NCI-H2171 (cell line): Measurements from ENCODE around the gene PIPOX.

Source experiments
- DNase-seq: peaks from one replicate; lab custom pipeline; 2025; lab: John Stamatoyannopoulos, UW

PIPOX gene

DNA sequence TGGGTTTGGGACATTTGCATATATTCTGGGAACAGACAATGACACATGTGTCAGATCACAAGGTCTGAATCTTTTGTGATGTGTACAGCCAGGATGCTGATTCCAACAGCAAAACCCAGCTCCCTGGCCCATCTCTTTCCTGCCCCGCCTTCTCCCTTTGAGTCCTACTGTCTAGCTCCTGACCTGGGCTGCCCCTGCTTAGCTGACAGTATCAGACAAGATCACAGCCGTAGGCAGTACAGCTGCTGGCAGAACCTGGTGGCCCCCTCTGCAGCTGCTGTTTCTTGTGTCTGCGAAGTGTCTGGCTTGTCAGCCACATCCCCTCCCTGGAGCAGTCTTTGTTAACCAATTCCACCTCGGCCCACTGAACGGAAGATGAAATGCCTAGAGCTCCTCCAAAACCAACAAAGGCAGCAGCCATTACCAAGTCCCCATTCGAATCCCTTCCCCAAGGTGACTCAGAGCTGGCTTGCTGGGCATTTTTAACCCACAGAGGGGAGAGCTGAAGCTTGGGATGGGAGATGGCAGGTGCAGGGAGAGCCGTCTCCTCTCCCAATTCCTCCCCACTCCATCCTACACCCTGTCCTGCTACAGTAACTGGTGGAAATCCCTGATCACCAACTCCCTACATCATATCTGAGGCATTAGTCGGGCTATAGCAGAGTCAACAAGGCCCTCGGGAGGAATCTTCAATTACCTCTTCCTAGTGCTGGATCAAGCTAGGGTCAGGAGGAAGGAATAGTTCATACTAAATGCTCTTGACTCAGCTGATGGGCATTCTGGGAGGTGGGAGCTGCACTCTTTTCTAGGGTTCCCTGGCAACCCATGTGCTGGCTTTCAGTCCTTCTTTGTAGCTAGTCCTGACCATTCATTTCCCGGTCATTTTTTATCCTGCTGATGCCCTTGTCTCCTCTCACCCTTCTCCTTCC is 5.8 kb downstream of the PIPOX start:
- peak; percentile 66 for DNase-seq

DNA sequence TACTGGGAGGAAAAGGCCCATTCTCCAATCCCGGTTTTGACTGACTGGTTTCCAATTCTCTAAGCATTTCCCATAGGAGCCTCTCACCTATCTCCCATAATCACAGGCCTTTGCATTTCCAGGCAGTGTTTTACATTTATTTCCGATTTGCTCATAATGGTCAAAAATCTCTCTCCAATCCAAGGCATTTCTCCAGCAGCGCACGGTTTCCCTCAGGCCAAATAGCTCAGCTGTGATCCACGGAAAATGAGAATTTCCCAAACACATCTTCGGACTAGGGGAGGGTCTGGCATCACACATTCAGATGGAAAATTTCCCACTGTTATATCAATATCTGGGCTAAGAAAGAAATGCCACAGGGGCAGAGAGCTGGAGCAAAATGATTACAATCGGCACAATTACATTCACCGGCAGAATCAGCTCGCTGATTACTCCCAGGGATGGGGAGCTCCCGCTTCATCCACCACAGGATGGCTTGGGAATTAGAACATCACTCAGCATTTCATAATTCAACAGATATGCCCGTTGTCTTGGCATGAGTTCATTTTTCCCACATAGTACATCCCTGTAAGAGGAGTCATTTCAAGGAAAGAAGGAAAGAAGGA is 6.7 kb downstream of the PIPOX start:
- DNase-seq = no peak

DNA sequence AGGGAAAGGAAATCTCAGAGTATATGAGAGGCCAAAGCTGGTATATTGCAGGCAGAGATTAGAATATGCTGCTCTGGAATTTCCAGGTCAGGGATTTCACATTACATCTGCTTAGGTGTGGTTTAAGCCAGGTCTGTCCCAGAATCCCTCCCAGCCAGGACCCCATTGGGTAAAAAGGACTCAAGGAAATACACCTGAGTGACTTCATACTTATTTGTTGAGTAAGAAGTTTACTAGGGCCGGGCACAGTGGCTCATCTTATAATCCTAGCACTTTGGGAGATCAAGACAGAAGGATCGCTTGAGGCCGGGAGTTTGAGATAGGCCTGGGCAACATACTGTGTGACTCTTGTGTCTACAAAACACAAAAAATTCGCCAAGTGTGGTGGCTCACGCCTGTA is 7.2 kb downstream of the PIPOX start:
- DNase-seq = no peak

DNA sequence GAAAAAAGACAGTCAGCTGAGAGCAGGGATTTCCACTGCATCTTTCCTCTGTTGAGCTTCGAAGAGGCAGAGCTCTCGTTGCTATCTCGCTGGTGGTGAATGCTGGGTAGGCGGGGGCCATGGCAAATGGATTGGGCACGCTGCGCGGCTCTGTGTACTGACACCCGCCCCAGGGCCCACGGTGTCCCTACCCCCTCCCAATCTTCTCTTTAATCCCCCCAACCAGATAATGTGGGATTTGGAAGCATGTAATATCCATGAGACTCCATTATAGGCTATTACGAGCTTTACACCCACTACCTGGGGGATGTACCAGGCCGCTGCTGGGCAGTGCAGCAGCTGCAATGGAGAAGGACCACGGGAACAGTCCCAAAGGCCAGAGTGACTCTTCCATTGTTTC is 8.3 kb downstream of the PIPOX start:
- DNase-seq = no peak

DNA sequence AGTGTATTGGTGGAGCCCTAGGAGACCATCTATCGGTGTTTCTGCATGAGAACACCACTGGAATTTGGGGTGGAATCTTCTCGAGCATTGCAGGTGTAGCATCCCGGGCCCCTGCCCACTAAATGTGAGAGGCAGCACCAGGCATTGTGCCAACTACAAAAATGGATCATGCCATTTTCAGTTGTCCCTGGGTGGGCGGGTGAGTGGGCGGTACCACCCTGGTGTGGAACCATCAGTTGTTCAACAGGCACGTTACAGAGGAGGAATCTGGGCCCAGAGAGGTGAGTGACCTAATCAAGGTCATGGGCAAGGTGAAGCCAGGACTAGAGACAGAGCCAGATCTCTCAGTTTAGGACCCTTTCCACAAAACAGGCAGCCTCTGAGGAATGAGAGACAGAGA is 8.8 kb downstream of the PIPOX start:
- DNase-seq = no peak

DNA sequence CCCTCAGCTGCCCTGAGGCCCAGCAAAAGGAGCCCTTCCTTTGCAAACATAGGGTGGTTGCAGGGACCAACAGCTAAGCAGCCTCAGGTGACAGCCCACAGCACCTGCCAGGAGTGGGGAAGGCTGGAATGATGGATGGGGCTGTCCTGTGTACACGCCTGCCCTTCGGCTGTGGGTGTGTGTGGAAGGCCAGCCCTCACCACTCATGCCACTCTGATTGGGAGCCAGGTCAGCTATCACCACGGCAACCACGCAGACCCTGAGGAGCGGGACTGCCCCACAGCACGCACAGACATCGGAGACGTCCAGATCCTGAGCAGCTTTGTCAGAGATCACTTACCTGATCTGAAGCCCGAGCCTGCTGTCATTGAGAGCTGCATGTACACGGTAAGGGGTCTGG is 11.9 kb downstream of the PIPOX start:
- no peak for DNase-seq

DNA sequence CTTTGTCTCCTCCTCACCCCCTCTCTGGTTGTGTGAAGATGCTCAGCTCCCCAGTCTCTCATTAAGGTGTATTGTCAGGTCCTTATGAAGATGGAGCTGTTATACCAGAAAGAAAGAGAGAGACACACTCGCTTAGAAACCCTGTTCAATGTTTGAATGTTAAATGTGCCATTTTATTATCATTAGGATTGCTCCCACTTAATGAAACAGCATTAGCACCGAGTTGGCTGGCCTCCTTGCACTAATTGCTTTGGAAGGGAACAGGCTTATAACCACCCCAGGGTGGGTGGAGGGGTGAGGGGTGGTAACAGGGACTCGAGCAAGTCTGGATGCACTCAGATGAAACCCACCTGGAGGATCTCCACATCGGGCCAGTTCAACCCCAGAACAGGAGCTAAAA is 14.4 kb downstream of the PIPOX start:
- no peak for DNase-seq

DNA sequence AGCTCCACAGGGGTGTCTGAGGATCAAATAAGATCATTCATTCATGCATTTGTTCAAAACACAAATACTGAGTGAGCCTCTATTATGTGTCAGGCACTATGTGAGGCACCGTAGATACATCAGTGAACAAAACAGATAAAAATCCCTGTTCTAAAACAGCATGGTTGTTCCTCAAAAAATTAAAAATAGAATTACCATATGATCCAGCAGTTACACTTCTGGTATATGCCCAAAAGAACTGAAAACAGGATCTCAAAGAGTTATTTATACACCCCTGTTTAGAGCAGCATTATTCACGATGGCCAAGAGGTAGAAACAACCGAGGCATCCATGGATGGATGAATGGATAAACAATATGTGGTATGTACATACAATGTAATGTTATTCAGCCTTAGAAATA is 15.4 kb downstream of the PIPOX start:
- no peak for DNase-seq

DNA sequence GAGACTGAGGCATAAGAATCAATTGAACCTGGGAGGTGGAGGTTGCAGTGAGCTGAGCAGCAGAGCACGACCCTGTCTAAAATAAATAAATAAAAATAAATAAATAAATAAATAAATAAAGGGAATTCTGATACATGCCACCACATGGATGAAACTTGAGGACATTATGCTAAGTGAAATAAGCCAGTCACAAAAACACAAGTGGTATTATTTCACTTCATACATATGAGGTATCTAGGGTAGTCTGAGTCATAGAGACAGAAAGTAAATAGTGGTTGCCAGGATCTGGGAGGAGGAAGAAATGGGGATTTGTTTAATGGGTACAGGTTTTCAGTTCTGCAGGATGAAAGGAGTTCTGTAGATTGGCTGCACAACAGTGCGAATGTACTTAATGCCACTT is 16.3 kb downstream of the PIPOX start:
- no peak for DNase-seq

DNA sequence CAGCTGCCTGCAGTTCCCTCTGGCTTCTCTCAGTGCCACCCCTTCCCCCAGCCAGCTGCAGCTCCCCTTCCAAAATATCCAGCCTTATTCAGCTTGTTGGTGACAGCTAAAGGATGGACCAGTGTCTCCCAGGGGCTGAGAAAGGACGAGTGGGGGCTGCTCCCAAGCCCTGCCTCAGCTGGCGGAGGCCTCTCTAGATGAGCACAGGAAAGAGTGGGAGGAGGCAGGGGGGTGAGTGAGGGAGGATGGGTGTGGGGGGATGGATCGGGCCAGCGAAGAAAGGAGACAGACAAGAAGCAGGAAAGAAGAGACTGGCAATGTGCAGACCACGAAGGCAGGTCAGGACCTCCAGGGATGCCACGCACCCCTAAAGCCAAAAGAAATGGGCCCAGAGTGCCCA is 17.5 kb downstream of the PIPOX start:
- no peak for DNase-seq

DNA sequence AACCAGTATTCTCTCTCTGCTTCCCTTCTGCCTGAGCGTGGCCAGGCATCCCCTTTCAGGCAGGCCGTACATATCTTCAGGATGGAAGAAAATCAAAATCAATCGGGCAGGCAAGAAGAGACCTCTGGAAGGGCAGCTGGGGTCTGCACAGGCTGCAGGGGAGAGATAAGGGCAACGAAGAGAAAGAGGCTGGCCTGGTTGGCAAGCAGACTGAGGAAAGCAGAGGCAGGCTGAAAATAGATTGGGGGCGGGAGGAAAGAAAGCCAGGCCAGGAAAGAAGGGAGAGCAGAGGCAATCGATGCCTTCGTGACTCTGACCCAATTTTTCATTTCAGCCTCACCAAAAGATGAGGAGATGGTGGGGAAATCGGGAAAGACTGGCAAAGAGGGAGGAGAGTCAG is 18.1 kb downstream of the PIPOX start:
- DNase-seq = no peak

DNA sequence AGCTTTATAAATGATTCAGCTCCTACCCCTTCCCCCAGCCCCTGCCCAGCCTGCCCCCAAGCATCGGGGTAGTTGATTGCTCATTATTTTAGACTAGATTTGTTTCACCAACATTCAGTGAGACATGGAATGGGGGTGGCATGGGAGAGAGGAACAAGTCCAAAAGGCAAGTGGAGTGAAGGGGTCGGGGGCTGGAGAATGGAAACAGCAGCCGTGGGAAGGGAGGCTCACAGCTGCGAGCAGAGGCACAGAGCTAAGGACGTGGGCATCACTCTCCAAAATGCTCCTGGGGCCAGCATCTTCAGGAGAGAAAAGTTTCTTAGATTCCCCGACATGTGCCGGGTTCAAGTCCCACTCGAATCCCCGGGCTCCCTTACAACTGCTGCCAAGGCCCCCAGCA is 19.3 kb downstream of the PIPOX start:
- DNase-seq = no peak

DNA sequence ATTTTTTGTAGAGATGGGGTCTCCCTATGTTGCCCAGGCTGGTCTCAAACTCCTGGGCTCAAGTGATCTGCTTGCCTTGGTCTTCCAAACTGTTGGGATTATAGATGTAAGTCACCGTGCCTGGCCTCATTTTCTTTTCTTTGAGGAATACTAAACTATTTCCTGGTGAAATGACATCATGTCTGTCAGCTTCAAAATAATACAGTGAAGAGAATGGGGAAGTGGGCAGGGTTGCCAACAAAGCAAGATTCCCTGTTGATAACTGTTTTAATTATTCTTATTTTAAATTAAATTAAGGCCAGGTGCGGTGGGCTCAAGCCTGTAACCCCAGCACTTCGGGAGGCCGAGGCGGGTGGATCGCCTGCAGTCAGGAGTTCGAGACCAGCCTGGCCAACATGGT is 21.1 kb downstream of the PIPOX start:
- DNase-seq = no peak

DNA sequence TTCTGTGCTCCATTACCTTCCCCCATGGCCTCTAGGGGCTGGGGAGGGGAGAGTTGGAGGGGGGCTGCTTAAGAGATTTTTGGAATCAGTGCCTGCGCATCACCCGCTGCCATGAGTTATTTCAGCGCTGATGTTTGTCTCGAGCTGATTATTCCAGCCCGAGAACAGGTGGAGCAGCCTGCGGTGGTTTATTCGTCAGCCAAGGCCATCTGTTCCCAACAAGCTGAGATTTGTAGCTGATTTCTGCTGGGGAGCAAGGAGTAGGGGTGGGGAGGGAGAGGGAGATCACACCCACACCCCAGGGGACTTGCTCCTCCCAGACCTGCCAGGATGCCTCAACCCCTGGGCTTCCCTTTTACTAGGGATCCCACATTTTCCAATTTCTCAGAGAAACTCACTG is 23.1 kb downstream of the PIPOX start:
- DNase-seq = peak; percentile 94

DNA sequence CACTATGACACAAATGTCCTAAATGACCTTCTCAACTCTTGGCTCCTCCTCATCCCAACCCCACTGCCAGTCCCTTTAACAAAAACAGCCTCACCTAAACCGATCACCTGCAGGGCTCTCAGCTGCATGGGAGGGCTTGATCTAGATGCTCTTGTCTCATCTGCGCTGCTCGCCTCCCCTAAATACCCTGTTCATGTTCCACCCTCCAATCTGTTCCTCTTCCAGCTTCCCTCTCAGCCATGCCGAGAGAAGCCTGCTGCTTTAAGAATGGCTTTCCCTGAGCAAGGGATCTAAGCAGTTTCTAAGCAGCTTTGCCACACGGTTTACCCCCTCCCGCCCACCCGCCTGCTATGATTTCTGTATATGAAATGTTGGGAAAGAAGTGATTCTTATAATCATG is 23.7 kb downstream of the PIPOX start:
- DNase-seq = peak; percentile 84

DNA sequence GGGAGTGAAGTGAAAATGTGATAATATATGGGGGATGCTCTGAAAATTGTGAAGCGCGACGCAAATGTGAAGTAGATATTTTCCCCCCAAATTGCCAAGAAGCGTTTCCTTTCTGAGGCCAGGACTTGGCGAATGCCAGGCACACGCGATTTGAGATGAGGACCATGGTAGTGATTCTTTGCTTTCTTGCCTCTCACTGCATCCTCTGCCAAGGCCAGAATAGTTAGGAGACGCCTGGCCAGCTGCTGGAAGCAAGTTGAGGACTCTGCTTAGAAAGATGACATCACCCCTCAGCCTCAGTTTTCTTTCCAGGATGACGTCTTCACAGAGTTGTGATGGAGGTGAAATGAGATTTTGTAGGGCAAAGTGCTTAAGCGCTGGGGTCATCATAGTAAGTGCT is 25.9 kb downstream of the PIPOX start:
- no peak for DNase-seq

DNA sequence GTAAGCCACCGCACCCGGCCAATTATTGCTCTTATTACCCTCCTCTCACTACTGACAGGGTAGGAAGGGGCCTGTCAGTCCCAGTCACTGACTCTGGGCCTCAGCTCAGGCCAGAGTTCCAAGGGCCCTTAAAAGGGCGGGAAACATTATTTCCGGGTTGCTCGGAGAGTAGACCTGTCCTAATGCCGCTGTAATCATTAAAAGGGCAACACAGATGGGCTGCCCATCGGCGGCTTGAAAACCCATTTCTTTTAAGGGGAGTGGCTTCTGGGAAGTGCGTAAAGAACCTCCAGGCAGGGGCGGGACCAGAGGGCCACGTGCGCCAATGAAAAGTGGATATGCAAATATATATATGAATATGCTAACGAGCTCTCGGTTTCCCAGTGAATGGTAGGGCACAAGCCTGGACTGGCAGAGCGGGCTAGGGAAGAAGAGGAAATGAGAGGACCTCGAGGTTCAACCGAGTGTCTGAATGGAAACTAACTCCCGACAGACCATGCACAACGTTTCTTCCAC is 26.6 kb downstream of the PIPOX start:
- DNase-seq = no peak

DNA sequence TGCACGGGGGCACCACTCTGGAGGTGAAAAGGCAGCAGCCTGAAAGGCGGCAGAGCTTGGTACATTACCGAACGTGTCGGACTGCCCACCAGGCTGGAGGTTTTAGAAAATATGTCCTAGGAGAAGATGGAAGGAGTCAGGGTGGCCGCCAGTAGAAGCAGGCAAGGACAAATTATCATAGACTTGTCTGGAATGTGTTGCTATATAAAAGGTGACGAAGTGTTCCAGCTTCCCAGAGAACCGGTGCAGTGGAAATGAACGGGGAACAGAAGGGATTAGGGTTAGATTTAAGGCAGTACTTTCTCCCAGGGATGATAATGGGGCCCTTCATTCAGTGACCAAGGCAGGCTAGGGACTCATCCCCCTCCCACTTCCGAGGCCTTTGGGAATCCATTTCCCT is 27.4 kb downstream of the PIPOX start:
- DNase-seq = no peak

DNA sequence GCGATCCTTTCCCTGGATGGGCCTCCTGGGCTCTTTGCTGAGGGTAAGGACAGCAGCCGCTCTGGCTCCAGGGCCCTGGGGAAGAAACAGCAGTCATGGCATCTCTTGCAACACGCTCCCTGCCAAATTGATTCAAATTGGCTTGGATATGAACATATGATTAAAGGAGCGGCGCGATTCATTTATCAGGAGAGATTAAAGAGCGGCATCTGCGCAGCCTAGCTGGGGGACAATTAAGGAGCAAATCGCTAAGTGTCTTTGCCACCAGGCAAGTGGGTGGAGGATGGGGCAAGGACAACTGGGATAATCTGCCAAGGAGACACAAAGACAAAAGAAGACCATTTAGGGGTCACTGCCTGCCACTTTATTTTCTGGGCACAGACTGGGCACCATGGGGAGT is 27.8 kb downstream of the PIPOX start:
- DNase-seq = no peak

DNA sequence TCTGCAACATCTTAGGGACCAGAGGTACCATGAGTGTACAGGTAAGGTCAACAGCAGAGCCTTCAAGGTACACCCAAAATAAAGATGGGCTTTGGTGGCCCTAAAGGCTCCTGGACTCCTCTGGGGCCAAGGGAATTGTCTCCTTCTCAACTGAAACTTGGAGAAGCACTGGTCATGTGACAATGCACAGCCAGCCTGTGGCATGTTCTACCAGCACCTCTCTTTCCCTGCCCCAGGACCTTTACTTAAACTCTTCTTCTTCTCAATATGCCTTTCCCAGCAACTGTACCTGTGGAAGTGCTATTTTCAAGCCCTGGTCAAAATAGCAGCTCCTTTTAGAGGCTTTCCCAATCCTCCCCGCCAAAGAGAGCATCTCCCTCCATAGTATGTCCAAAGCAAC is 28.4 kb downstream of the PIPOX start:
- no peak for DNase-seq

DNA sequence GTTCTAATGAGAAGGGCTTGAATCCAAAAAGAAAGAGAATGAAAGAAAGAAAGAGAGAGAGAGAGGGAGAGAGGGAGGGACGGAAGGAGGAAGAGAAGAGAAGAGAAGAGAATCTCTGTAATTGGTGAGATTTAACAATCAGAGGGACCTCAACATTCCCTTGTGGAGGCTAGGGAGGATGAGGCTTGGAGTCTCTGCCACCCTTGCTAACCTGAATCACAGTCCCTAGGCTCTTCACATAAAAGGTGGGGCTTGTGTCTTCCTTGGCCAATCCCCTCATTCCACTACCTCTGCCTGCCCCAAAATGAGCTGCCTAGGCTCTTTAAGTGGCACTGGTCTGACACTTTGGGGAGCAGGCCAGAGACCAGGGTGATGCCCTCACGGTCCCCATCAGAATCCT is 30.1 kb downstream of the PIPOX start:
- DNase-seq = no peak

DNA sequence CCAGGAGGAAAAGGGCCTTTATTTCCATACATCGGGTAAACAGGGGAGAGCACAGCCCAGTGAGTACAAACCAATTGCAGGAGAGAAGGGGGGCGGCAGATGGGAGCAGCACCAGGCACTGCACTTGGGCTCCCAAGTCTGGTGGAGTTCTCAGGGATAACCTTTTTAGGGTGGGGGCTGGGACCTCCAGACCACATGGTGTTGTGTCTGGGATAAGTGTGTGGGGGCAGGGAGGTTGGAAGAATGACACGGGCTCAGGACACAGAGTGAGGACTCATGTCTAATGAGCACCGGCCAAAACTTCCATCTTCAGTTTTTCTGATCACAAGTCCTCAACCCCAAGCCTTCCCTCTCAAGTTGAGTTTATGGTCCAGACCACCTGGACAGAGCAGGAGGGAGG is 30.6 kb downstream of the PIPOX start:
- DNase-seq = no peak

DNA sequence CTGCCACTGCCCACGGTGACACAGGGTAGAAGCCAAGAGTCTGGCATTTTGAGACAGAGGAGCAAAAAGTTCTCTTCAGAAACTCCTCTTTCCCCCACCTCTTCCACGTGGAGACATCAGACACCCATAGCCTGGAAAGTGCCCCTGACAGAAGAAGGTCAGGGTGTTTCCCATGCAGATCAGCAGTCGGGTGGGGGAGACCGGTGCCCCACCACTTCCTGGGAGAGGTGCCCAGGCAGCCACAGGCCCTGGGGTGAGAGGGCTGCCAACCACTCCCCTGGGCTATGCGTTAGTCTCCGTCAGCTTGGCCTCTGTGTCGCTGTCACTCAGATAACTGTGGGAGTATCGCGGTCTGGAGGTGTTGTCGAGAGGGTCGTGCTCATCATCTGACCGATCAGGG is 31.5 kb downstream of the PIPOX start:
- no peak for DNase-seq

DNA sequence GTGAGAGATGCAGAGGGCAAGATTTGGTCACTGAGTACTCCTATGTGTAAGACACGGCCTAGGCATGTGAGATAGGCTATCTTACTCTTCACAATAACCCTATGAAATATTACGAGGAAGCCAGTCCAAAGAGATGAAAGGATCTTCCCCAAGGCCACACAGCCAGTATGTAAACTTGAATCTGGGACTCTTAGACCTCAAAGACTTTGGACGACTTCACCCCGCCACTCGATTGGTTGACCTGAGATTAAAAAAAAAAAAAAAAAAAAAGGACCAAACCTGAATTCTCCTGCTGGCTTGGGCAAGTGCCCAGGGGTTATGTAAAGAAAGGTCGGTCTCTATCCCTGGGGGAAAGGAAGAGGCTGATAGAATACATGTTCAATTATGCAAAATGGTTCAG is 33.1 kb downstream of the PIPOX start:
- DNase-seq = no peak
